MCF 10A (cell line): ENCODE results near the gene KCNH6. TPM values are rescaled to one million over a fixed set of nuclear protein-coding genes. Genes with fewer than 3 reads are reported as not detected.

Experiments
- BruUV-seq: library from RNA; stranded (reverse); fragments of 400-500 nt; replicated peaks from 2 replicates; lab custom pipeline; 2021; lab: Mats Ljungman, UMichigan
- CTCF ChIA-PET: fragments of 300-600 bp; sonication (Branson Sonifier 250); formaldehyde crosslinking; extraction: SDS; loops from one replicate; lab custom pipeline; 2021; ENCODE audit warnings: antibody characterized with exemption, inconsistent platforms; lab: Yijun Ruan, JAX
- POLR2A ChIA-PET: fragments of 300-600, 350-650 bp; sonication (Branson Sonifier 250); formaldehyde crosslinking; extraction: SDS; loops from one replicate; lab custom pipeline; 2020; ENCODE audit warnings: antibody characterized with exemption, inconsistent platforms; lab: Yijun Ruan, JAX
- DNase-seq: peaks from one replicate; pipeline ENCODE4 v3.0.0-alpha.2; 2018; ENCODE audit not compliant: unreplicated experiment
- H3K27ac Mint-ChIP-seq: one replicate; pipeline ENCODE4 v1.8.0; 2022; ENCODE audit warnings: mild to moderate bottlenecking, low read depth, mixed read lengths; ENCODE audit not compliant: unreplicated experiment
- H3K27me3 Mint-ChIP-seq: one replicate; pipeline ENCODE4 v1.8.0; 2022; ENCODE audit warnings: mixed read lengths; ENCODE audit not compliant: insufficient read depth, unreplicated experiment
- H3K36me3 Mint-ChIP-seq: one replicate; pipeline ENCODE4 v1.8.0; 2022; ENCODE audit warnings: mild to moderate bottlenecking, moderate library complexity, mixed read lengths; ENCODE audit not compliant: insufficient read depth, unreplicated experiment
- H3K4me1 Mint-ChIP-seq: one replicate; pipeline ENCODE4 v1.8.0; 2022; ENCODE audit warnings: mixed read lengths; ENCODE audit not compliant: insufficient read depth, unreplicated experiment
- H3K4me3 Mint-ChIP-seq: one replicate; pipeline ENCODE4 v1.8.0; 2022; ENCODE audit warnings: mild to moderate bottlenecking, moderate library complexity, mixed read lengths; ENCODE audit not compliant: unreplicated experiment
- H3K9me3 Mint-ChIP-seq: one replicate; pipeline ENCODE4 v1.8.0; 2022; ENCODE audit warnings: mixed read lengths; ENCODE audit not compliant: unreplicated experiment
- intact Hi-C: fragments of 100-400 bp; cut with micrococcal nuclease; formaldehyde crosslinking; loops from 2 replicates; pipeline ENCODE4 v1.14.1; 2022
- total RNA-seq: library from RNA; stranded (reverse); gene quantifications from 2 replicates; pipeline ENCODE4 v1.2.3, GENCODE V29; 2022
- TF ChIP-seq, protein P1 (sequence below): fragments of 200-600 bp; IDR thresholded peaks from one replicate; pipeline ENCODE4 v1.8.0; 2022; ENCODE audit warnings: antibody characterized with exemption, mild to moderate bottlenecking; ENCODE audit not compliant: unreplicated experiment

KCNH6 gene
- total RNA-seq, 1 experiment from 2014 or later = not detected

DNA sequence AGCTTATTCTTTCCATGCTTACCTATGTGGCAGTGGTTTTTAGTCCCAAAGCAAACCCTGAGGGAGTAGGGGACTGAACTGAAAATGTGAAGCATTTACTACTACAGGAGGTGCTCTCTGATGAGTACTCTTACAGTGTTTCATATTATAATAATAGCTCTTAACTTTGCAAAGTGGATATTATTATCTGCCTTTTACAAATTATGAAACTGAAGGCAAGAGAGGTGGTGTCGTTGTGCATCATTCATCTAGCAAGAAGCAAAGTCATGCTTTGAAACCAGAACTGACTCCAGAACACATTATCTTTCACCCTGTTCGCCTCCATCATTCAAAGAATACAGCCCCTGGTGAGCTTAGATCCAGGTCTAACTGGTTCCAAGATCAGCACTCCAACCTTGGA, 8.2 kb upstream of the KCNH6 start:
- TF ChIP-seq, protein P1, sequence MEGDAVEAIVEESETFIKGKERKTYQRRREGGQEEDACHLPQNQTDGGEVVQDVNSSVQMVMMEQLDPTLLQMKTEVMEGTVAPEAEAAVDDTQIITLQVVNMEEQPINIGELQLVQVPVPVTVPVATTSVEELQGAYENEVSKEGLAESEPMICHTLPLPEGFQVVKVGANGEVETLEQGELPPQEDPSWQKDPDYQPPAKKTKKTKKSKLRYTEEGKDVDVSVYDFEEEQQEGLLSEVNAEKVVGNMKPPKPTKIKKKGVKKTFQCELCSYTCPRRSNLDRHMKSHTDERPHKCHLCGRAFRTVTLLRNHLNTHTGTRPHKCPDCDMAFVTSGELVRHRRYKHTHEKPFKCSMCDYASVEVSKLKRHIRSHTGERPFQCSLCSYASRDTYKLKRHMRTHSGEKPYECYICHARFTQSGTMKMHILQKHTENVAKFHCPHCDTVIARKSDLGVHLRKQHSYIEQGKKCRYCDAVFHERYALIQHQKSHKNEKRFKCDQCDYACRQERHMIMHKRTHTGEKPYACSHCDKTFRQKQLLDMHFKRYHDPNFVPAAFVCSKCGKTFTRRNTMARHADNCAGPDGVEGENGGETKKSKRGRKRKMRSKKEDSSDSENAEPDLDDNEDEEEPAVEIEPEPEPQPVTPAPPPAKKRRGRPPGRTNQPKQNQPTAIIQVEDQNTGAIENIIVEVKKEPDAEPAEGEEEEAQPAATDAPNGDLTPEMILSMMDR = no peak
- Mint-ChIP-seq H3K9me3 (no peaks in the 10 kb centered on the region), H3K4me1 (no peaks in the 10 kb centered on the region), H3K36me3 (no peaks in the 10 kb centered on the region), H3K27ac (no peak overlapping the region), H3K4me3 (no peak overlapping the region), H3K27me3 (peaks cover 37% of the 10 kb centered on the region)
- no peak for DNase-seq
- BruUV-seq = no TSS peak
- POLR2A ChIA-PET = no interaction called here
- intact Hi-C loops = loop anchor here (1.0 kb wide), 1 partner anchor 22 kb away; no protein-coding TSS in a partner anchor
- CTCF ChIA-PET = no interaction called here

DNA sequence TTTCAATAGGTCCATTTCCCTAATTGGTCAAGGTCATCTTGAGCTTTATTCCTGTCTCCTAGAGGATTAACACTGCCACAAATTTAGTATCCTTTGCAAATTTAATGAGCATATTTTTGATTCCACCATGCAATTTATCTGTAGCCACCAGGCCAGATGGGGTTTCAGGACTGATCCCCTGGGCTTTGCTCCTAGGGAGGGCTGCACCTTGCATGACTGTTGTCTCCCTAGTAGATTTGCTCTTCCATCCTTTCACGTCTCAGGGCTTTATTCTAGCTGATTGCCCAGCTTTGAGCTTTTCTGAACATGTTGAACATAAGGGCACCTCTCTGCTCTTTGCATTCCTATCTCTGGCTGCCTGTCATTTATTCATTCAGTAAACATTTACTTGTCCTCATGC, 7.7 kb upstream of the KCNH6 start:
- TF ChIP-seq, protein P1 = no peak
- Mint-ChIP-seq H3K27ac (no peak overlapping the region), H3K27me3 (peaks cover 37% of the 10 kb centered on the region), H3K4me1 (no peaks in the 10 kb centered on the region), H3K9me3 (no peaks in the 10 kb centered on the region), H3K4me3 (no peak overlapping the region), H3K36me3 (no peaks in the 10 kb centered on the region)
- no peak for DNase-seq
- POLR2A ChIA-PET = no interaction called here
- intact Hi-C loops = loop anchor here (1.0 kb wide), 1 partner anchor 22 kb away; no protein-coding TSS in a partner anchor
- BruUV-seq = no TSS peak
- CTCF ChIA-PET = interaction anchor here (0.6 kb wide), 2 partner anchors 36 to 70 kb away, joined by 4 read pairs; no protein-coding TSS in a partner anchor

DNA sequence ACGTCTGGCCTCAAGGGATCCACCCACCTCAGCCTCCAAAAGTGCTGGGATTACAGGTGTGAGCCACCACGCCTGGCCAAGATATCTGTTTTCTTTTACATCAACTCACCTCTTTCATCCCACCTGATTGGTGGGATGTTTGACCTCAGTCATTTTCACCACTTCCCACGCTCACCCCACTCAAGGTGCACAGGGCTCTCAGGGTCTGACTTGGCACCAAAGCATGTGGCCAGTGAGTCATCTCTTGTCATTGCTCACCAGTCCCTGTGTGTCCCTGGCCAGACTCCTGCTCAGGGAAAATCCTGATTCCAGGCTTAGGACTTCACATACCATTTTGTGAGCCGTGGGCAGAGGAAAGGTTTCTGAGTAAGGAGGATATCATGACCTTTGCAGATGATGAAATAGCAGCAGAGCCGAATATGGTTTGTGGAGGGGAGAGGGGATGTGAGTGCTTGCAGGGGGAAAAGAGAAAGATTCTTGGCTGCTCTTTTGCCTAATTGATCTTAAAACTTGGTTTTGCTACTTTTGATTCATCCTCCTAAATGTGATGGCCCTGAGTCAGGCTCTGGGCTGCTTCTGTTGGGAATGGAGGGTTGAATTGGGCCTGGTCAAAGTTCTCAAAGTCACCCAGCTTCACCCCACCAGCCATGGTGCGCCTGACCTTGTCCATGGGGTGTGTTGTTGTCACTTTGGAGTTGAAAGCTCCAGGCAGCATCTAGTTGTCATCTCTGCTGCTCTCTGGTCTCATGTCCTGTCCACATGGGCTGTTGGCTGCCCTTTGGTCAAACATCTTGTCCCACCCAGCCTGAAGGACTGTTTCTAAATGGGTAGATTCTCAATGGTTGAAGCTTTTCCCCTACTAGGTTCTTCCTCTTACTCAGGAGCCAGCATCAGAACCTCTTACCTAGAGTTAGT, 6.0 kb upstream of the KCNH6 start:
- H3K27ac Mint-ChIP-seq = no peak overlapping the region
- intact Hi-C loops = no loop called here
- CTCF ChIA-PET = no interaction called here
- peak; percentile 61 for DNase-seq
- POLR2A ChIA-PET = no interaction called here
- H3K36me3 Mint-ChIP-seq = no peaks in the 10 kb centered on the region
- H3K4me3 Mint-ChIP-seq = no peak overlapping the region
- no peaks in the 10 kb centered on the region for H3K4me1 Mint-ChIP-seq
- no TSS peak for BruUV-seq
- peaks cover 37% of the 10 kb centered on the region for H3K27me3 Mint-ChIP-seq
- TF ChIP-seq, protein P1 = no peak
- no peaks in the 10 kb centered on the region for H3K9me3 Mint-ChIP-seq

- intact Hi-C loops = no loop called here
- Mint-ChIP-seq H3K4me3 (no peak overlapping the region), H3K27ac (no peak overlapping the region), H3K36me3 (no peaks in the 10 kb centered on the region), H3K27me3 (peaks cover 37% of the 10 kb centered on the region), H3K4me1 (no peaks in the 10 kb centered on the region), H3K9me3 (no peaks in the 10 kb centered on the region)
- ChIA-PET CTCF (no interaction called here), POLR2A (no interaction called here)
- BruUV-seq = no TSS peak
- DNase-seq = no peak
- TF ChIP-seq, protein P1 = no peak
Measured at GRCh38 chr17:63517825-63518534, 5.2 kb upstream of the KCNH6 start.
